ENCODE data around the gene HACD2. TPM values are rescaled to one million over a fixed set of nuclear protein-coding genes. Genes with fewer than 3 reads are reported as not detected.
A peak's percentile ranks its signal among the peaks of the same experiment; 100 is the strongest.

Gene HACD2
- total RNA-seq, 4 donors from 2014 or later, result 24.9 to 51.6 (median 36.0) TPM

DNA sequence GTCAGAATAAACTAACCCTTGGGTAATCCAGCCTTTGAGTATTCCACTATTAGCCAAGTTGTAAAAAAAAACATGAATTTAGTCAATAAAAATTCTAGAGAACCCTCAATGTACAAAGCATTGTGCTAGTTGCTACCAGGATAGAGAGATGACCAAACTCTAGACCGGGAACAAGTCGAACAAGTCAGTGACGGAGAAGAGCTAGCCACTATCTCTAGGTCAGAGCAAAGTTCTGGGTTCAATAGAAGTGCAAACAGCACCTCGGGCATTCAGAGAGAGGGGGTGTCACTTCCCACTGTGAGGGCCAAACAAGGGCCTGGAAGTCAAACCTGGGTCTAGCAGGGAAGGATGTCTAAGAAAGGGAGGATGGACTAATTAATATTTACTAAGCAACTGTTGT, 133.7 kb downstream of the HACD2 start:
- H3K27me3 ChIP-seq, result peaks cover 0 to 41% of the 10 kb centered on the region in 2 donors
- H3K4me1 ChIP-seq, result peaks cover 0 to 36% (median 18%) of the 10 kb centered on the region in 4 donors
- 66 to 70% methylated on average over 4 of the region's 4 CpGs for WGBS, 2 donors
- TF ChIP-seq POLR2A (IDR thresholded peaks at IDR 0.05), result no peak
- no peak for TF ChIP-seq EP300 (IDR thresholded peaks at IDR 0.05)
- TF ChIP-seq, protein P1, sequence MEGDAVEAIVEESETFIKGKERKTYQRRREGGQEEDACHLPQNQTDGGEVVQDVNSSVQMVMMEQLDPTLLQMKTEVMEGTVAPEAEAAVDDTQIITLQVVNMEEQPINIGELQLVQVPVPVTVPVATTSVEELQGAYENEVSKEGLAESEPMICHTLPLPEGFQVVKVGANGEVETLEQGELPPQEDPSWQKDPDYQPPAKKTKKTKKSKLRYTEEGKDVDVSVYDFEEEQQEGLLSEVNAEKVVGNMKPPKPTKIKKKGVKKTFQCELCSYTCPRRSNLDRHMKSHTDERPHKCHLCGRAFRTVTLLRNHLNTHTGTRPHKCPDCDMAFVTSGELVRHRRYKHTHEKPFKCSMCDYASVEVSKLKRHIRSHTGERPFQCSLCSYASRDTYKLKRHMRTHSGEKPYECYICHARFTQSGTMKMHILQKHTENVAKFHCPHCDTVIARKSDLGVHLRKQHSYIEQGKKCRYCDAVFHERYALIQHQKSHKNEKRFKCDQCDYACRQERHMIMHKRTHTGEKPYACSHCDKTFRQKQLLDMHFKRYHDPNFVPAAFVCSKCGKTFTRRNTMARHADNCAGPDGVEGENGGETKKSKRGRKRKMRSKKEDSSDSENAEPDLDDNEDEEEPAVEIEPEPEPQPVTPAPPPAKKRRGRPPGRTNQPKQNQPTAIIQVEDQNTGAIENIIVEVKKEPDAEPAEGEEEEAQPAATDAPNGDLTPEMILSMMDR (IDR thresholded peaks at IDR 0.05), result no peak
- H3K9me3 ChIP-seq, result no peaks in the 10 kb centered on the region
- no peaks in the 10 kb centered on the region for H3K36me3 ChIP-seq
- no peak overlapping the region for H3K27ac ChIP-seq
- no peak for DNase-seq (ENCODE audit: low spot score in 2 of 2)
- H3K4me3 ChIP-seq, result no peak overlapping the region

DNA sequence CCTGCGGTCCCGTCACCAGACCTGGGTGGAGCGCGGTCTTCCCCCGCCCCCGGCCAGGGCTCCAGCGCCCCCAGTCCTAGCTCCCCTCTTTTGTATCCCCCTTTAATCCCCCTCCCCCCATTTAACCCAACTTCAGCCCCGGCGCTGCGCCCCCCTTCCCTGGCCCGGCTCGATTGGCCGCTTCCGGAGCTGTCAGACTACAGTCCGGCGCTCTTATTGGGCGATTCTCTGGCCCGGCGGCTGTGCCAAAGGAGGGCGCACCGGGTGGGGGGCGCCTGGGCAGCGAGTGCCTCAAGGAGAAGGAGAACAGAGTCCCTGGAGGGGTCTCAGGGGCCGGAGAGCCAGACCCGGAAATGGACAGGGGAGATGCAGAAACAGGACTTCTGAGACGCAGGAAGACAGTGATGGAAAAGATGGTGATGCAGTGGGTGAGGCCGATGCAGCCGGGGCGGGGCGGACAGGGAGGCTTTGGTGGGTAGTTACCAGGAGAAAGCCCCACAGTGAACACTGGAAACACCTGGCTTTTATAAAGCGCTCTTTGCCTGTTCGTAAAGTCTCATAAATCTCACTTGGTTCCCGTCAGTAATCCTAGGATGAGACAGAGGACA, 134.8 kb downstream of the HACD2 start:
- no peak for DNase-seq (ENCODE audit: low spot score in 2 of 2)
- peak overlapping the region in 3 of 4 donors; percentile 63 to 80 (median 72) for H3K27ac ChIP-seq
- TF ChIP-seq POLR2A (IDR thresholded peaks at IDR 0.05), result no peak
- no peak for TF ChIP-seq EP300 (IDR thresholded peaks at IDR 0.05)
- TF ChIP-seq, protein P1 (IDR thresholded peaks at IDR 0.05), result no peak
- peaks cover 0 to 47% of the 10 kb centered on the region in 2 donors for H3K27me3 ChIP-seq
- H3K36me3 ChIP-seq, result no peaks in the 10 kb centered on the region
- no peaks in the 10 kb centered on the region for H3K9me3 ChIP-seq
- WGBS, 2 donors, result 8 to 9% methylated on average over 33 of the region's 33 CpGs
- H3K4me3 ChIP-seq, result peak overlapping the region; percentile 41 to 80 (median 50)
- peaks cover 0 to 36% (median 18%) of the 10 kb centered on the region in 4 donors for H3K4me1 ChIP-seq

DNA sequence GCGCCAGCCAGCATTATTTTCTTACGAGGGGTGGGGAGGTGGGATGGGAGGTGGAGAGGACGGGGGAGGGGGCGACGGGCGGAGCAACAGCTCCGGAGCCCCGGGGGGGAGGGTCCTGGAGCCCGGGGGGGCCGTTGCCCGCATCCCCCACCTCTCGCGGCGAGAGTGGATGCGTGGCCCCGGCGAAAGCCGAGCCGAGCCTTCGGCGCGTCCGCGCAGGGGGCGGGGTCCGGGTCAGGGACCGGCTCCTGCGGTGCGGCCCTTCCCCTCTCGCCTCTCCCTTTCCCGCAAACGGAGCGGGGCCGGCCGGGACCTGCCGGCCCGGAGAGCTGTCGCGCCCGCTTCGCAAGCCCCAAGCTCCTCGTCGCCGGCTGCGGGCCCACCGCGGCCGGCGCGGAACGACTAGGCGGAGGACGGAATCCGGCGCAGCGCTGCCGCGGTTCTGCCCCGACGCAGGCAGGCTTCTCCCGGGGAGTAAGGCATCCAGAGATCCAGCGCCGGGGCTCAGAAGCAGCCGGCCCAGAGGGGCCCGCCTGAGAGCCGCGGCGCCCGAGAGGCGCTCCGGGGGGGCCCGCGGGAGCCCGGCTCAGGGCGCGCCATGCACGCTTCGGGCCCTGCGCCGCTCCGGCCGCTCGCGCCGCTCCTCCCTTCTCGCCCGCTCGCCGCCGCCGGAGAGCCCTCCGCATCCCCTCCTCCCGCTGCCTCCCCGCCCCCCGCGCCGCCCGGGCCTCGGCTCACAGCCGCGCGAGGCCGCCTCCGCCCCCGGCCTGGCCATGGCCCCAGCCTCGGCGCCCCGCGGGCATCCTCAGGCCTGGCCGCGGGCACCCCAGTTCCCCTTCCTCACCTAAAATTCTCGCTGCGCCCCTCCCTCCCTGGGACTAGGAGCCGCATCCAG, 135.5 kb downstream of the HACD2 start:
- DNase-seq (ENCODE audit: low spot score in 2 of 2), result no peak
- Histone ChIP-seq H3K9me3 (no peaks in the 10 kb centered on the region), H3K36me3 (no peaks in the 10 kb centered on the region), H3K4me1 (peaks cover 0 to 36% (median 18%) of the 10 kb centered on the region in 4 donors), H3K27me3 (peaks cover 0 to 47% of the 10 kb centered on the region in 2 donors), H3K27ac (peak overlapping the region in 3 of 4 donors; percentile 63 to 80 (median 72)), H3K4me3 (peak overlapping the region; percentile 52 to 80 (median 52))
- 0 to 1% methylated on average over 3 to 25 of the region's 114 CpGs for WGBS, 2 donors
- TF ChIP-seq POLR2A (IDR thresholded peaks at IDR 0.05) (no peak), EP300 (IDR thresholded peaks at IDR 0.05) (no peak)
- TF ChIP-seq, protein P1 (IDR thresholded peaks at IDR 0.05), result peak in 1 of 5 experiments; percentile 12

DNA sequence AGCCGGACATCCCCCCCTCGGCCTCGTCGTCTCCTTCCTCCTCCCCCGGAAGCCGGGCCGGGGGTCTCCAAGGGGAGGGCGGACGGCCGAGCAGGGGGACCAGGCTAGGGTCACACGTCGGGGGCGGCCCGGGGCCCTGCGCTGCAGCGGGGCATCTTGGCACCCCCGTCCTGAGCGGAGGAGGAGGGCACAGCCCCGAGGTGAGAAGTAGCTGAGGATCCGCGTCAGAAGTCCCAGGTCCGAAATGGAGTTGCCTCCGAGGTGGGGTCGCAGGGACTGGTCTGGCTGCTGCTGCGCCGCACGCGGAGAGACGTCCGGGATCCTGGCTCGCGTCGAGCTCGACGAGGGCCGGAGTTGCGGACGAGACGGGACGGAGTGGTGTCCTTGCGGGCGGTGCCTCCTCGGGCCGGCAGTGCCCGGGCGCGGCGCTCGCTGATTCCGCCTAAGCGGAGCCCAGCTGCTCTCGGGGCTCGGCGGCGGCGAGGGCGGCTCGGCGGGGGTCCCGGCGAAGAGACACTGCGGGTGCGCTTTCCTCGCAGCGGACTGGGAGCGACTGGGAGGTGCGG, 136.2 kb downstream of the HACD2 start, which contains the start of gene ADCY5:
Gene ADCY5, minus strand, starts transcription at position 555 of the 566 bp plus-strand sequence. Its CDS starts 545 bp downstream, at position 10.
- Histone ChIP-seq H3K4me1 (peaks cover 0 to 36% (median 18%) of the 10 kb centered on the region in 4 donors), H3K9me3 (no peaks in the 10 kb centered on the region), H3K27me3 (peaks cover 0 to 47% of the 10 kb centered on the region in 2 donors), H3K36me3 (no peaks in the 10 kb centered on the region), H3K27ac (peak within 1 kb of the TSS in 3 of 4 donors; percentile 63 to 80 (median 72)), H3K4me3 (peak within 1 kb of the TSS; percentile 52 to 80 (median 52))
- 0 to 5% methylated on average over 1 to 21 of the region's 67 CpGs for WGBS, 2 donors
- no peak for DNase-seq (ENCODE audit: low spot score in 2 of 2)
- TF ChIP-seq POLR2A (IDR thresholded peaks at IDR 0.05) (no peak), EP300 (IDR thresholded peaks at IDR 0.05) (no peak)
- TF ChIP-seq, protein P1 (IDR thresholded peaks at IDR 0.05), result no peak

Data from tibial nerve (tissue), 4 donors.